A549 (cell line): ENCODE results near the gene RPTOR.

ENCODE experiments used
- POLR2A ChIP-seq: IDR thresholded peaks from 2 replicates; pipeline ENCODE4 v1.6.1; 2012; ENCODE audit warnings: mild to moderate bottlenecking, low read length
- RAD21 ChIP-seq, 2 experiments: fragments of >200 bp in 1 of 2; sonication (Bioruptor Twin) in 1 of 2; formaldehyde crosslinking in 1 of 2; IDR thresholded peaks in 1 of 2; conservative IDR thresholded peaks in 1 of 2; 2 replicates in 1 of 2; 3 replicates in 1 of 2; pipeline ENCODE4 v1.6.1; 2012 to 2018; ENCODE audit warnings: inconsistent platforms in 1 of 2
- TF ChIP-seq, protein P1 (sequence below): fragments of >200 bp; sonication (Bioruptor Twin); formaldehyde crosslinking; IDR thresholded peaks from 3 replicates; pipeline ENCODE4 v1.5.1; 2016

DNA sequence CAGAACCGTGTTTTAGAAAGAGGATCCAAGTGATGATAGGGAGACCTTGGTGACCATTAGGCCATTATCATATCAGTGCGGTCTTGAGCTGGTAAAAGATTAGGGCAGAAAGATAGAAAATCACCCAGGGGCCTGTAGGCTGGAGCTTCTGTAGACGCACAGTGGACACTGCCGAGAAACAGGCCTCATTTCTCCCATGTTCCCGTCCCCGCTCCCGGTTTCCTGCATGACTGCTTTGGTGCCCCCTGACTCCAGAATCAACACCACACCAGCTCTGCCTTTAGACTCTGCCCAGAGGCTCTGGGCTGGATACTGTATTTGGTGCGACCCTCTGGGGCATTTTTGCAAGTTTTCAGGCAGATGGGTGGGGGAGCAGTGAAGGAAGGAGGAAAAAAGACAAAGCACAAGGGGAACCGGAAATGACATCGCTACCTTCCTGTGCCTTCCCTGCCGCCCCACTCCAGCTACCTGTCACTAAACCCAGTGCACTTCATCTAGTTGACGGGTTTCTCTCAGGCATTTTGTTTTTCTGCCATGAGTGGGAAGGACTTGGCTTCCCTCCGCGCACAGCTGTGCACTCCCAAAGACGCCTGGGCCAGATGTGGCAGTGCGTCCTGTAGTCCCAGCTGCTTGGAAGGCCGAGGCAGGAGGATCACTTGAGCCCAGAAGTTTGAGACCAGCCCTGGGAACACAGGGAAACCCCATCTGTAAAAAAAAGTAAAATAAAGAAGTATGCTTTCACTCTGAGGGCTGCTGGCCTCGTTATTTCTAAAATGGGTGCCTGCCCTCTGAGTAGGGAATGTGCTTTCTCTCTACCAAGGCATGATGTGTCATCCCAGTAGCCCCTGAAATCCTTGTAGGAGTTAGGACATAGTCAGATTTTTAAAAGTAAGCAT, 214.1 kb downstream of the RPTOR start:
- TF ChIP-seq POLR2A = no peak
- no peak for TF ChIP-seq RAD21 (conservative IDR thresholded peaks at IDR 0.05 in 1 of 2, IDR thresholded peaks at IDR 0.05 in 1 of 2)
- TF ChIP-seq, protein P1, sequence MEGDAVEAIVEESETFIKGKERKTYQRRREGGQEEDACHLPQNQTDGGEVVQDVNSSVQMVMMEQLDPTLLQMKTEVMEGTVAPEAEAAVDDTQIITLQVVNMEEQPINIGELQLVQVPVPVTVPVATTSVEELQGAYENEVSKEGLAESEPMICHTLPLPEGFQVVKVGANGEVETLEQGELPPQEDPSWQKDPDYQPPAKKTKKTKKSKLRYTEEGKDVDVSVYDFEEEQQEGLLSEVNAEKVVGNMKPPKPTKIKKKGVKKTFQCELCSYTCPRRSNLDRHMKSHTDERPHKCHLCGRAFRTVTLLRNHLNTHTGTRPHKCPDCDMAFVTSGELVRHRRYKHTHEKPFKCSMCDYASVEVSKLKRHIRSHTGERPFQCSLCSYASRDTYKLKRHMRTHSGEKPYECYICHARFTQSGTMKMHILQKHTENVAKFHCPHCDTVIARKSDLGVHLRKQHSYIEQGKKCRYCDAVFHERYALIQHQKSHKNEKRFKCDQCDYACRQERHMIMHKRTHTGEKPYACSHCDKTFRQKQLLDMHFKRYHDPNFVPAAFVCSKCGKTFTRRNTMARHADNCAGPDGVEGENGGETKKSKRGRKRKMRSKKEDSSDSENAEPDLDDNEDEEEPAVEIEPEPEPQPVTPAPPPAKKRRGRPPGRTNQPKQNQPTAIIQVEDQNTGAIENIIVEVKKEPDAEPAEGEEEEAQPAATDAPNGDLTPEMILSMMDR = no peak
